ENCODE results near the gene PTPRN2.
"Not testable (repeated sequence)": the region's sequence is repeated elsewhere in the genome, so short reads cannot be mapped to it uniquely, and the experiment has no call there.

PTPRN2 gene

DNA sequence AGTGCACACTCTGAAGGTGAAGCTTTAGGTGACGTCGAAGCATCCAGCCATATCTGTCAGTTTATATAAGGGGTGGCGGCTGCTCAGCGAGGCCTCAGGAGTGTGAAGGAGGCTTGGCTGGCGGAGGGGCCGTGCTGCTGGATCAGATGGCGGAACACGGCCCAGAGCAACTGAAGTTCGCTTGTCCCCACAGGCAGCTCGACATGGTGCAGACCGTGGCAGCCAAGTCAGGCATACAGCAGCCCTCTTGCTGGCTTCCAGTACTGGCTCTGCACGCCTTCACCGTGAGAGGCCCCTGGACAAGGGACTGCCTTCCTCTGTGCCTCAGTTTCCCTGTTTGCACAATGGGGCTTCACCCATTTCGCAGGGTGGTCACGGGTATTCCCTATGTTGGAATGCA, 807.3 kb downstream of the PTPRN2 start:
- DNase-seq (ENCODE audit: low read depth), result no peak
- no peak for TF ChIP-seq CTCF (conservative IDR thresholded peaks at IDR 0.05; ENCODE audit: low read depth, low read length)
- no peak overlapping the region for H3K4me3 ChIP-seq (ENCODE audit: low read depth, low read length)

GRCh38 chr7:157779206-157779605, 808.4 kb downstream of the PTPRN2 start:
- no peak for DNase-seq (ENCODE audit: low read depth)
- H3K4me3 ChIP-seq (ENCODE audit: low read depth, low read length), result no peak overlapping the region
- no peak for TF ChIP-seq CTCF (conservative IDR thresholded peaks at IDR 0.05; ENCODE audit: low read depth, low read length)

DNA sequence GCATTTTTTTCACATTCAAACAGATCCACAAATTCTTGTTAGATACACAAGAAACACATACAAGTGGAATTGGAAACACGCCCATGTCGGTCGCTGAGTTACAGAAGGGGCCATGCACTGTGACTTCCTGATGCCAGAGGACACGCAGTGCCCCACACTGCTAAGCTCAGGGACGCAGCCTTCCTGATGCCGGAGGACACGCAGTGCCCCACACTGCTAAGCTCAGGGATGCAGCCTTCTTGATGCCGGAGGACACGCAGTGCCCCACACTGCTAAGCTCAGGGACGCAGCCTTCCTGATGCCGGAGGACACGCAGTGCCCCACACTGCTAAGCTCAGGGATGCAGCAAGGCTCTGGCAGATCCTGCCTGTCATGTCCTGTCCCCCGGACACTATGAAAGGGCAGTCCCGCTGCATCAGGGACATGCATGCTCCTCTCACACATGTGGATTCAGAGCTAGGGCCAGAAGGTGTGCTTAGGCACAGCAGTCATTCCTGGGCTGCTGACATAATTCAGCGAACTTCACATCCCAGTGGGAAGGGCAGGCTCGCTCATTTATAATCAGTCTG, 810.3 kb downstream of the PTPRN2 start:
- H3K4me3 ChIP-seq (ENCODE audit: low read depth, low read length); DNase-seq (ENCODE audit: low read depth): not testable (repeated sequence)

DNA sequence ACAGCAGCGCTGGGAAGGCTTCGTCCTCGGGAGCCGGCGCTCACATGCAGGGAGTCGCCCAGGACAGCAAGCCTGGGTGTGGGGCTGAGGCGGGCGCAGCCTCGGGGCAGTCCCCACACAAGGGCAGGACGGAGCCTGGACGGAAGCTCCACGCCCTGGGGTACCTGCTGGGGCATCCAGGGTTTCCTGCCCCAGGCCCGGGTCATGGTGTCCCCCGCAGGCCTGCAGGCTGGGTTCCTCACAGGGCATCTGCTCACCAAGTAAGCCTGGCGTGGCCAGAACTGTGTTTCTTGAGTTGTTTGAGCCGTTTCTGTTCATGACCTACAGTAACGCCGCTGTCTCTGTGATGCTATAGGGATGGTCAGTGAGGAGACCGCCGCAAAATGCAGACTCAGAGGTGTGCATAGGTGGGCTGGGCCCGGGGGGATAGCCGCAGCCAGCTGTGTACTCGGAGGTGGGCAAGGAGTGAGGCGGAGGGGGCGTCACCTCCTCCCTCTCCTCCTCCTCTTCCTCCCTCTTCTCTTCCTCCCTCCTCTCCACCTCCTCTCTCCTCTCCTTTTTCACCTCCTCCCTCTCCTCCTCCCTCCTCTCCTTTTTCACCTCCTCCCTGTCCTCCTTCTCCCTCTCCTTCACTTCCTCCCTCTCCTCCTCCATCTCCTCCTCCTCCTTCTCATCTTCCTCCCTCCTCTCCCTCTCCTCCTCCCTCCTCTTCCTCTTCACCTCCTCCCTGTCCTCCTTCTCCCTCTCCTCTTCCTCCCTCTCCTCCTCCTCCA, 811.9 kb downstream of the PTPRN2 start:
- DNase-seq (ENCODE audit: low read depth), result no peak
- no peak for TF ChIP-seq CTCF (conservative IDR thresholded peaks at IDR 0.05; ENCODE audit: low read depth, low read length)
- H3K4me3 ChIP-seq (ENCODE audit: low read depth, low read length), result no peak overlapping the region

- TF ChIP-seq CTCF (conservative IDR thresholded peaks at IDR 0.05; ENCODE audit: low read depth, low read length), result no peak
- DNase-seq (ENCODE audit: low read depth), result no peak
- no peak overlapping the region for H3K4me3 ChIP-seq (ENCODE audit: low read depth, low read length)
Measured at GRCh38 chr7:157775021-157775559, 812.5 kb downstream of the PTPRN2 start.

DNA sequence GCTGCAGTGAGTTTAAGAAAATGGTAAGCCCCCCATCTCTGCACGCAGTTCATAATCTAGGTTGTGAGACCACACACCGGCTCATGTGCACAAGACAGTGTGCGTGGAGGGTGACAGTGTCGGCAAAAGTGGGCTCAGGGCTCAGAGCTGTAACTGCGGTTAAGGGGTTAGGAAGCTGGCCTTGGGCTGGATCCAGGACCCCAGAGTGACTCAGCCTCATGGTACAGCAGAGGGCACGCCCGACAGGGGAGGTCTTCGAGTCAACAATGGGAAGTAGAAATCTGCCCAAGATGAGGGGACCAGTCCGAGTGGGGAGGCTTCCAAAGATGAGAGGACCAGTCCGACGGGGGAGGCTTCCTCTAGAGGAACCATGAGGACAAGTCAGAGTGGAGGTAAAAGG, 813.1 kb downstream of the PTPRN2 start:
- DNase-seq (ENCODE audit: low read depth), result no peak

DNA sequence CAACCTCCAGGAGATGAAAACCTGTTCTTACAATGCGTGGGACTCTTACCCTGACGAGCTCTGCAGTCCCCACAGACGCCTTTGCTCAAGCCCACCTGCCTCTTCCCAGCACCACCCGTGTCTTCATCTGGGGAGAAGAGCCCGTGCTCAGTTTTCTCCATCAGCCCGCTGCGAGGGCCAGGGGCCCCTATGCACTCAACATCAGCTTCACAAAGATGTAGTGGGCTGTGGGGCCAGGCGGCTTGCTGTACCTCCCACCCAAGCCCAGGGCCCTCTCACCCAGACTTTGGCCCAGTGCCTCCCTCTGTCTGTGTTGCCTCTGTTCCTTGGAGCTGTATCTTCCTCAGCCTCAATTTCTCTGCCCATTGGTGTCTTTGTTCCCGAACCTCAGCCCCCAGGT, 814.3 kb downstream of the PTPRN2 start:
- no peak for TF ChIP-seq CTCF (conservative IDR thresholded peaks at IDR 0.05; ENCODE audit: low read depth, low read length)
- DNase-seq (ENCODE audit: low read depth), result no peak
- no peak overlapping the region for H3K4me3 ChIP-seq (ENCODE audit: low read depth, low read length)

More for the DNA sequence above, 813.1 kb downstream of the PTPRN2 start:
- H3K4me3 ChIP-seq (ENCODE audit: low read depth, low read length), result no peak overlapping the region
- no peak for TF ChIP-seq CTCF (conservative IDR thresholded peaks at IDR 0.05; ENCODE audit: low read depth, low read length)

All from choroid plexus epithelial cell (primary cell).